IMR-90 (cell line): ENCODE measurements around the gene NUP43. TPM values are rescaled to one million over a fixed set of nuclear protein-coding genes. Genes with fewer than 3 reads are reported as not detected.

Source experiments
- ATAC-seq: fragments of 200-7000 bp; cut with Tn5 transposase; 2 replicates; pipeline ENCODE4 v1.9.1; 2020; ENCODE audit warnings: low read depth, mild to moderate bottlenecking, moderate library complexity
- BruUV-seq: library from RNA; stranded (reverse); fragments of 400-500 nt; replicated peaks from 2 replicates; lab custom pipeline; 2021; lab: Mats Ljungman, UMichigan
- CTCF ChIA-PET: fragments of 300-600 bp; formaldehyde crosslinking; extraction: SDS; loops from one replicate; lab custom pipeline; 2021; ENCODE audit warnings: antibody characterized with exemption; lab: Yijun Ruan, JAX
- POLR2A ChIA-PET: fragments of 300-600 bp; sonication (Branson Sonifier 250); formaldehyde crosslinking; loops from one replicate; lab custom pipeline; 2022; ENCODE audit warnings: antibody characterized with exemption; ENCODE audit not compliant: unreplicated experiment; lab: Charles Lee
- DNase-seq: peaks from one replicate; pipeline ENCODE4 v3.0.0; 2013
- H2AFZ ChIP-seq: replicated peaks from 2 replicates; pipeline ENCODE3; 2013; ENCODE audit warnings: low read length, mild to moderate bottlenecking; ENCODE audit not compliant: poor library complexity
- H2AK5ac ChIP-seq: 2 replicates; pipeline ENCODE4 v1.6.1; 2013; ENCODE audit warnings: low read depth, low read length, inconsistent platforms
- H2AK9ac ChIP-seq: replicated peaks from 2 replicates; pipeline ENCODE3; 2013; ENCODE audit warnings: mild to moderate bottlenecking, low read depth, low read length, moderate library complexity; ENCODE audit not compliant: poor library complexity
- H2BK120ac ChIP-seq: 2 replicates; pipeline ENCODE4 v1.6.1; 2013; ENCODE audit warnings: low read depth, low read length, inconsistent platforms
- H2BK15ac ChIP-seq: 3 replicates; pipeline ENCODE4 v1.6.1; 2013; ENCODE audit warnings: low read depth, low read length, inconsistent platforms
- H2BK20ac ChIP-seq: 2 replicates; pipeline ENCODE4 v1.6.1; 2013; ENCODE audit warnings: low read depth, mild to moderate bottlenecking, inconsistent platforms, low read length, moderate library complexity
- H2BK5ac ChIP-seq: 2 replicates; pipeline ENCODE4 v1.6.1; 2013; ENCODE audit warnings: mild to moderate bottlenecking, low read depth, low read length, inconsistent platforms; ENCODE audit not compliant: poor library complexity, severe bottlenecking
- H3K14ac ChIP-seq: replicated peaks from 2 replicates; pipeline ENCODE4 v1.6.1; 2013; ENCODE audit warnings: low read depth, low read length, inconsistent platforms
- H3K18ac ChIP-seq: 2 replicates; pipeline ENCODE4 v1.6.1; 2013; ENCODE audit warnings: low read depth, low read length, control low read depth
- H3K23ac ChIP-seq: 2 replicates; pipeline ENCODE4 v1.6.1; 2013; ENCODE audit warnings: low read depth, low read length, inconsistent platforms
- H3K27ac ChIP-seq: 2 replicates; pipeline ENCODE4 v1.5.1; 2013; ENCODE audit warnings: mild to moderate bottlenecking, control low read depth, low read length; ENCODE audit not compliant: insufficient read depth
- H3K27me3 ChIP-seq: 2 replicates; pipeline ENCODE4 v1.6.1; 2013; ENCODE audit warnings: low read length; ENCODE audit not compliant: control insufficient read depth, insufficient read depth
- H3K36me3 ChIP-seq: 2 replicates; pipeline ENCODE4 v1.6.1; 2013; ENCODE audit warnings: low read length, mixed read lengths; ENCODE audit not compliant: control insufficient read depth, insufficient read depth
- H3K4ac ChIP-seq: 2 replicates; pipeline ENCODE4 v1.6.1; 2013; ENCODE audit warnings: low read depth, low read length, inconsistent platforms
- H3K4me1 ChIP-seq: 2 replicates; pipeline ENCODE4 v1.6.1; 2013; ENCODE audit warnings: low read length, mixed read lengths; ENCODE audit not compliant: control insufficient read depth, insufficient read depth
- H3K4me2 ChIP-seq: 2 replicates; pipeline ENCODE4 v1.6.1; 2013; ENCODE audit warnings: low read depth, mild to moderate bottlenecking, control low read depth, low read length, moderate library complexity
- H3K4me3 ChIP-seq: 2 replicates; pipeline ENCODE4 v1.5.1; 2013; ENCODE audit warnings: low read depth, mild to moderate bottlenecking, control low read depth, low read length, moderate library complexity; ENCODE audit not compliant: insufficient read depth
- H3K56ac ChIP-seq: 2 replicates; pipeline ENCODE4 v1.6.1; 2013; ENCODE audit warnings: low read length, inconsistent platforms; ENCODE audit not compliant: insufficient read depth; ENCODE audit errors: extremely low read depth
- H3K79me1 ChIP-seq, 2 experiments: 2 replicates each; pipeline ENCODE4 v1.6.1; 2013; ENCODE audit warnings: low read length in 2 of 2, inconsistent platforms in 1 of 2, low read depth in 1 of 2
- H3K9ac ChIP-seq: 2 replicates; pipeline ENCODE4 v1.6.1; 2013; ENCODE audit warnings: low read depth, low read length, control low read depth
- H3K9me1 ChIP-seq: 2 replicates; pipeline ENCODE4 v1.6.1; 2013; ENCODE audit warnings: low read length, inconsistent platforms; ENCODE audit not compliant: insufficient read depth
- H3K9me3 ChIP-seq: 2 replicates; pipeline ENCODE4 v1.6.1; 2013; ENCODE audit warnings: low read length; ENCODE audit not compliant: control insufficient read depth, insufficient read depth
- H4K20me1 ChIP-seq: 2 replicates; pipeline ENCODE4 v1.6.1; 2013; ENCODE audit warnings: low read length, inconsistent platforms; ENCODE audit not compliant: insufficient read depth
- H4K5ac ChIP-seq: 2 replicates; pipeline ENCODE4 v1.6.1; 2013; ENCODE audit warnings: mild to moderate bottlenecking, low read depth, low read length, control low read depth
- H4K8ac ChIP-seq, 2 experiments: 2 replicates each; pipeline ENCODE4 v1.6.1; 2013; ENCODE audit warnings: low read depth in 2 of 2, low read length in 2 of 2, control low read depth in 1 of 2, inconsistent platforms in 1 of 2
- H4K91ac ChIP-seq: 2 replicates; pipeline ENCODE4 v1.6.1; 2013; ENCODE audit warnings: low read depth, low read length, inconsistent platforms; ENCODE audit not compliant: insufficient read depth
- BHLHE40 ChIP-seq: fragments of 150-350 bp; IDR thresholded peaks from 2 replicates; pipeline ENCODE4 v1.6.1; 2016; ENCODE audit warnings: mild to moderate bottlenecking, low read depth, low read length
- CEBPB ChIP-seq: IDR thresholded peaks from 2 replicates; pipeline ENCODE4 v1.6.1; 2012; ENCODE audit warnings: low read depth, low read length, improper control_type of control experiment
- CHD1 ChIP-seq: IDR thresholded peaks from 2 replicates; pipeline ENCODE4 v1.6.1; 2012; ENCODE audit warnings: low read depth, low read length, improper control_type of control experiment
- CTCF ChIP-seq: conservative IDR thresholded peaks from 2 replicates; pipeline ENCODE4 v1.5.1; 2012; ENCODE audit warnings: mild to moderate bottlenecking, low read depth, low read length, improper control_type of control experiment
- ELK1 ChIP-seq: fragments of 150-350 bp; IDR thresholded peaks from 2 replicates; pipeline ENCODE4 v1.6.1; 2016; ENCODE audit warnings: low read depth, mild to moderate bottlenecking, low read length, moderate library complexity, borderline replicate concordance
- FOS ChIP-seq: fragments of 150-350 bp; IDR thresholded peaks from 2 replicates; pipeline ENCODE4 v1.6.1; 2016; ENCODE audit warnings: low read depth, low read length
- MAFK ChIP-seq: IDR thresholded peaks from 2 replicates; pipeline ENCODE4 v1.6.1; 2012; ENCODE audit warnings: low read depth, low read length, improper control_type of control experiment
- MAZ ChIP-seq: IDR thresholded peaks from 2 replicates; pipeline ENCODE4 v1.6.1; 2012; ENCODE audit warnings: low read depth, mild to moderate bottlenecking, low read length, improper control_type of control experiment, moderate library complexity, borderline replicate concordance
- MXI1 ChIP-seq: IDR thresholded peaks from 2 replicates; pipeline ENCODE4 v1.6.1; 2012; ENCODE audit warnings: low read depth, mild to moderate bottlenecking, low read length, moderate library complexity, borderline replicate concordance
- NFE2L2 ChIP-seq: fragments of 150-350 bp; IDR thresholded peaks from 2 replicates; pipeline ENCODE4 v1.6.1; 2016; ENCODE audit warnings: low read depth, mild to moderate bottlenecking, low read length
- POLR2A ChIP-seq: IDR thresholded peaks from 2 replicates; pipeline ENCODE4 v1.6.1; 2012; ENCODE audit warnings: mild to moderate bottlenecking, low read depth, low read length
- RAD21 ChIP-seq: IDR thresholded peaks from 2 replicates; pipeline ENCODE4 v1.6.1; 2012; ENCODE audit warnings: low read length, improper control_type of control experiment
- RCOR1 ChIP-seq: IDR thresholded peaks from 2 replicates; pipeline ENCODE4 v1.6.1; 2012; ENCODE audit warnings: mild to moderate bottlenecking, low read length, improper control_type of control experiment; ENCODE audit not compliant: insufficient replicate concordance
- RFX5 ChIP-seq: IDR thresholded peaks from 2 replicates; pipeline ENCODE4 v1.8.0; 2012; ENCODE audit warnings: low read depth, mild to moderate bottlenecking, low read length, moderate library complexity
- SMC3 ChIP-seq: fragments of 150-350 bp; IDR thresholded peaks from 2 replicates; pipeline ENCODE4 v1.6.1; 2016; ENCODE audit warnings: low read depth, mild to moderate bottlenecking, antibody characterized with exemption, low read length, moderate library complexity
- USF2 ChIP-seq: fragments of 150-350 bp; IDR thresholded peaks from 2 replicates; pipeline ENCODE4 v1.6.1; 2017; ENCODE audit warnings: mild to moderate bottlenecking, antibody characterized with exemption, low read length, low read depth
- WGBS, 2 experiments: methylation state at CpG; one replicate each; pipeline versions ENCODE4 v1.1.5 to v1.1.7; 2013; ENCODE audit warnings: missing lambda C conversion rate in 2 of 2; ENCODE audit not compliant: insufficient read length in 1 of 2; ENCODE audit errors: extremely low coverage in 2 of 2; 5-methylcytosine and 5-hydroxymethylcytosine counted together
- dilution Hi-C: fragments of 300-500 bp; cut with HindIII; formaldehyde crosslinking; loops from one replicate; pipeline ENCODE4 v1.14.3; 2018; ENCODE audit warnings: low sequenced_read_pairs; ENCODE audit not compliant: unreplicated experiment
- in situ Hi-C: fragments of 300-500 bp; cut with MboI; formaldehyde crosslinking; loops from 3 replicates; pipeline ENCODE4 v1.14.3; 2019; ENCODE audit warnings: low sequenced_read_pairs, inconsistent platforms, mixed read lengths
- intact Hi-C: fragments of 100-400 bp; cut with micrococcal nuclease; formaldehyde crosslinking; loops from 2 replicates; pipeline ENCODE4 v1.10.0; 2022
- polyA plus RNA-seq, 3 experiments: library from polyadenylated mRNA; depleted of rRNA; stranded (reverse); fragments of >200 nt; gene quantifications; 2 replicates each; pipeline ENCODE4 v1.2.3, GENCODE V29; 2012; ENCODE audit warnings: low replicate concordance in 1 of 3
- total RNA-seq: library from RNA; depleted of rRNA; stranded (reverse); fragments of >200 nt; gene quantifications from 2 replicates; pipeline ENCODE4 v1.2.3, GENCODE V29; 2012

NUP43 gene
- total and polyA plus RNA-seq, 2 of the 4 experiments (the other 2 are of a cell fraction) = 14.2 to 40.5 TPM

- H2BK120ac ChIP-seq = no peak overlapping the region
- in situ Hi-C loops (no loop called here), intact Hi-C loops (no loop called here), dilution Hi-C loops (no loop called here)
- ChIA-PET POLR2A (no interaction called here), CTCF (no interaction called here)
- H3K23ac ChIP-seq = no peak overlapping the region
- no peak overlapping the region for H4K5ac ChIP-seq
- H3K36me3 ChIP-seq = peaks cover 16% of the 10 kb centered on the region
- H2AFZ ChIP-seq = no peak overlapping the region
- H3K4ac ChIP-seq = no peak overlapping the region
- H3K9me1 ChIP-seq = no peaks in the 10 kb centered on the region; the same call in 1 of the 2 replicates
- no peak for ATAC-seq
- no peak overlapping the region for H3K18ac ChIP-seq
- H3K4me1 ChIP-seq = no peaks in the 10 kb centered on the region
- TF ChIP-seq CHD1 = no peak
- TF ChIP-seq RFX5 = no peak
- no peak for TF ChIP-seq NFE2L2
- TF ChIP-seq MXI1 = no peak
- no peak for TF ChIP-seq MAFK
- no peak for TF ChIP-seq CTCF
- TF ChIP-seq USF2 = no peak
- no peak for TF ChIP-seq SMC3
- no peak for TF ChIP-seq FOS
- TF ChIP-seq ELK1 = no peak
- no peak for TF ChIP-seq RAD21
- no peak for TF ChIP-seq MAZ
- TF ChIP-seq CEBPB = no peak
- no peak for TF ChIP-seq RCOR1
- TF ChIP-seq POLR2A = no peak
- TF ChIP-seq BHLHE40 = no peak
- no peak overlapping the region for H3K14ac ChIP-seq
- H2AK5ac ChIP-seq = no peak overlapping the region
- H3K27me3 ChIP-seq = no peaks in the 10 kb centered on the region
- 60% methylated on average over 1 of the region's 2 CpGs; no CpG with 5 or more reads in 1 of the 2 experiments for WGBS, 2 experiments
- no peaks in the 10 kb centered on the region for H4K20me1 ChIP-seq
- 0 out of 2 replicates have a peak, but pooled peaks cover 3% of the 10 kb centered on the region for H3K9me3 ChIP-seq
- no peak overlapping the region for H3K9ac ChIP-seq
- H2AK9ac ChIP-seq = no peak overlapping the region
- peaks cover 15 to 24% of the 10 kb centered on the region in 2 experiments for H3K79me1 ChIP-seq
- H3K56ac ChIP-seq = no peak overlapping the region
- no peak overlapping the region for H2BK5ac ChIP-seq
- no peak for DNase-seq
- H3K4me3 ChIP-seq = no peak overlapping the region
- no peak overlapping the region for H2BK15ac ChIP-seq
- no peak overlapping the region for H3K27ac ChIP-seq
- BruUV-seq = no TSS peak
- no peak overlapping the region for H3K4me2 ChIP-seq
- no peak overlapping the region for H2BK20ac ChIP-seq
- H4K91ac ChIP-seq = no peak overlapping the region
- H4K8ac ChIP-seq = no peak overlapping the region; a peak in 1 of 4 replicates
Measured at GRCh38 chr6:149769676-149770075, 23.3 kb upstream of the NUP43 start.
